DOHH2 (cell line): ENCODE data around the gene ARHGEF33.

Experiments
- H3F3A ChIP-seq: fragments of 200-600 bp; sonication (generic), shearing (Covaris generic); 2 replicates; pipeline ENCODE4 v1.6.0; 2016; ENCODE audit warnings: antibody characterized with exemption, mild to moderate bottlenecking; ENCODE audit not compliant: control insufficient read depth, insufficient read depth
- H3K27ac ChIP-seq: fragments of 200-600 bp; sonication (generic); 2 replicates; pipeline ENCODE4 v1.5.1; 2014; ENCODE audit warnings: low read depth, mild to moderate bottlenecking, low read length, moderate library complexity
- H3K27me3 ChIP-seq: fragments of 200-600 bp; sonication (generic); 2 replicates; pipeline ENCODE4 v1.6.1; 2014; ENCODE audit warnings: mild to moderate bottlenecking, low read length, mixed read lengths; ENCODE audit not compliant: control insufficient read depth
- H3K36me3 ChIP-seq: fragments of 200-600 bp; sonication (generic); 2 replicates; pipeline ENCODE4 v1.6.1; 2014; ENCODE audit warnings: mild to moderate bottlenecking, low read length, moderate library complexity, mixed read lengths; ENCODE audit not compliant: control insufficient read depth
- H3K4me1 ChIP-seq: fragments of 200-600 bp; sonication (generic); 2 replicates; pipeline ENCODE4 v1.6.1; 2014; ENCODE audit warnings: mild to moderate bottlenecking, low read length, mixed read lengths; ENCODE audit not compliant: control insufficient read depth
- H3K4me2 ChIP-seq: fragments of 200-600 bp; sonication (generic); 2 replicates; pipeline ENCODE4 v1.6.0; 2014; ENCODE audit warnings: mild to moderate bottlenecking, low read length, moderate library complexity
- H3K4me3 ChIP-seq: fragments of 200-600 bp; sonication (generic); 2 replicates; pipeline ENCODE4 v1.5.1; 2014; ENCODE audit warnings: mild to moderate bottlenecking, low read length, mixed read lengths
- H3K79me2 ChIP-seq: fragments of 200-600 bp; sonication (generic); 2 replicates; pipeline ENCODE4 v1.6.1; 2014; ENCODE audit warnings: mild to moderate bottlenecking, low read length, mixed read lengths; ENCODE audit not compliant: control insufficient read depth
- H3K9me2 ChIP-seq: fragments of 200-600 bp; sonication (generic); replicated peaks from 2 replicates; pipeline ENCODE4 v1.6.1; 2014; ENCODE audit warnings: mild to moderate bottlenecking, low read length, mixed read lengths; ENCODE audit not compliant: control insufficient read depth
- H3K9me3 ChIP-seq: fragments of 200-600 bp; sonication (generic); 2 replicates; pipeline ENCODE4 v1.6.1; 2014; ENCODE audit warnings: antibody characterized with exemption, low read length, mixed read lengths; ENCODE audit not compliant: control insufficient read depth, insufficient read depth
- H4K20me1 ChIP-seq: fragments of 200-600 bp; sonication (generic); 2 replicates; pipeline ENCODE4 v1.6.0; 2014; ENCODE audit warnings: low read depth, mild to moderate bottlenecking, antibody characterized with exemption, low read length, moderate library complexity; ENCODE audit not compliant: control insufficient read depth, insufficient read depth
- EZH2phosphoT487 ChIP-seq: fragments of 200-600 bp; sonication (generic); IDR thresholded peaks from 2 replicates; pipeline ENCODE4 v1.6.1; 2017; ENCODE audit warnings: borderline replicate concordance, mild to moderate bottlenecking, antibody characterized with exemption, low read length, moderate library complexity, mixed read lengths
- TF ChIP-seq, protein P1 (sequence below): fragments of 200-600 bp; sonication (generic); IDR thresholded peaks from one replicate; pipeline ENCODE4 v1.5.1; 2014; ENCODE audit warnings: antibody characterized with exemption, mild to moderate bottlenecking, low read depth, low read length; ENCODE audit not compliant: poor library complexity, severe bottlenecking

ARHGEF33 gene

DNA sequence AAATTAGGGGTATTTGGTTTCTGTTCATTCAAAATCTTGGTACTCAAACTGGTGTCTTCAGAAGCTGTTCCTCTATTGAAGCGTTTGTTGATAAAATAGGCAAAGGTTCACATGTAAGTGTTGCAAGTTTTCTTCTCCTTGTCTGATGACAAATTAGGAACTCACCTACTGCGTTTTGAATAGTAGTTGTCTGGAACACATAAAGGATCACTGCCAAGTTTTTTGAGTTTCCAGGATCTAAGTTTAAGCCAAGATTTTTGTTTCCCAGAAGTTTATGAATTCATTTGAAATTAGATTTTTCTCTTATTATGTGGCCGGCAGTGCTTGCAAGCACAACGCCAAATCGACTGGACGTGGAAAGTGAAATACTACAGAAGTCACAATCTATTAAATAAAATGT lies 85.4 kb downstream of the ARHGEF33 start:
- H3K27me3 ChIP-seq, result no peaks in the 10 kb centered on the region
- H3K9me3 ChIP-seq, result no peaks in the 10 kb centered on the region
- H3F3A ChIP-seq, result no peaks in the 10 kb centered on the region
- no peaks in the 10 kb centered on the region for H3K36me3 ChIP-seq
- H3K4me3 ChIP-seq, result no peak overlapping the region
- no peak overlapping the region for H3K27ac ChIP-seq
- no peak for TF ChIP-seq EZH2phosphoT487
- TF ChIP-seq, protein P1, sequence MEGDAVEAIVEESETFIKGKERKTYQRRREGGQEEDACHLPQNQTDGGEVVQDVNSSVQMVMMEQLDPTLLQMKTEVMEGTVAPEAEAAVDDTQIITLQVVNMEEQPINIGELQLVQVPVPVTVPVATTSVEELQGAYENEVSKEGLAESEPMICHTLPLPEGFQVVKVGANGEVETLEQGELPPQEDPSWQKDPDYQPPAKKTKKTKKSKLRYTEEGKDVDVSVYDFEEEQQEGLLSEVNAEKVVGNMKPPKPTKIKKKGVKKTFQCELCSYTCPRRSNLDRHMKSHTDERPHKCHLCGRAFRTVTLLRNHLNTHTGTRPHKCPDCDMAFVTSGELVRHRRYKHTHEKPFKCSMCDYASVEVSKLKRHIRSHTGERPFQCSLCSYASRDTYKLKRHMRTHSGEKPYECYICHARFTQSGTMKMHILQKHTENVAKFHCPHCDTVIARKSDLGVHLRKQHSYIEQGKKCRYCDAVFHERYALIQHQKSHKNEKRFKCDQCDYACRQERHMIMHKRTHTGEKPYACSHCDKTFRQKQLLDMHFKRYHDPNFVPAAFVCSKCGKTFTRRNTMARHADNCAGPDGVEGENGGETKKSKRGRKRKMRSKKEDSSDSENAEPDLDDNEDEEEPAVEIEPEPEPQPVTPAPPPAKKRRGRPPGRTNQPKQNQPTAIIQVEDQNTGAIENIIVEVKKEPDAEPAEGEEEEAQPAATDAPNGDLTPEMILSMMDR, result no peak
- no peaks in the 10 kb centered on the region for H3K9me2 ChIP-seq
- H4K20me1 ChIP-seq, result no peaks in the 10 kb centered on the region
- no peaks in the 10 kb centered on the region for H3K4me1 ChIP-seq
- H3K79me2 ChIP-seq, result no peaks in the 10 kb centered on the region
- no peak overlapping the region for H3K4me2 ChIP-seq

DNA sequence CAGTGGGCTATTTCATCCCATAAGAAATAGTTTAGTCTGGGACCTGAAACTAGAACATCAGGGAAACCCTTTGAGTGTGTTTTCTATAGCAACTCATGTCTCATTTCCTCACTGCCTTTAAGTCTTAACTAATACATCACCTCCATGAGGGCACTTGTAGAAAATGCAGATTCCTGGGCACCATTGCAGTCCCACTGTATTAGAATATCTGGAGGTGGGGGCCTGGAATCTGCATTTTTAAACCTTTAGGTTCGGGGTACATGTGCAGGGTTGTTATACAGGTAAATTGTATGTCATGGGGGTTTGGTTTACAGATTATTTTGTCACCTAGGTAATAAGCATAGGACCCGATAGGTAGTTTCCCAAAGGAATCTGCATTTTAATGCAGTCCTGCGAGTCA lies 87.4 kb downstream of the ARHGEF33 start:
- Histone ChIP-seq H3K27me3 (no peaks in the 10 kb centered on the region), H3K4me3 (no peak overlapping the region), H3K9me3 (no peaks in the 10 kb centered on the region), H3K9me2 (no peaks in the 10 kb centered on the region), H3K4me2 (no peak overlapping the region), H3K36me3 (no peaks in the 10 kb centered on the region), H3F3A (no peaks in the 10 kb centered on the region), H3K79me2 (no peaks in the 10 kb centered on the region), H3K4me1 (no peaks in the 10 kb centered on the region), H3K27ac (no peak overlapping the region), H4K20me1 (no peaks in the 10 kb centered on the region)
- TF ChIP-seq, protein P1, result no peak
- no peak for TF ChIP-seq EZH2phosphoT487

DNA sequence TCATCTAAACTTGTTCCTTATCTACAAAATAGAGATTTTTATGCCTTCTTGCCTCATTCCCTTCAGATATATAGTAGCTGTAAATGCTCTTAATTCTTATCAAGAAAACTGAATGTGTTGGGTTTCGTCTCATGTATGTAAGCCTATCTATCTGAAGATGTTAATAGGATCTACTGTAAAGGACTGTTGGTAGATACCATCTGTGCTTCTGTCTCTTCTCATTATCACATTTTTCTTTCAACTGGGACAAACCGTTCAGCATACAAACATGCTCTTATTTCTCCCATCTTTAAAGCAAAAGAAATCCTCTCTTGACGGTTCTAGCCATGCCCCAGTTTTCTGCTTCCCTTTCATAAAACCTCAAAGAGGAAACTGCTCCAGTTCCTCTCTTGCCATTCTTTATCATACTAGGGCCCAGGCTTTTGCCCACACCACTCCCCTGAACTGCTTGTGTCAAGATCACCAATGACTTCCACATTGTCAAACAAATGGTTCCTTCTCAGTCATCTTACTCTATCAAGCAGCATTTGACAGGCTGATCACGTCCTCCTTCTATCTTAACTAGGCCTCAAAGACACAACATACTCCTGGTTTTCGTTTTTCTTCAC lies 88.7 kb downstream of the ARHGEF33 start:
- no peaks in the 10 kb centered on the region for H3K79me2 ChIP-seq
- no peaks in the 10 kb centered on the region for H4K20me1 ChIP-seq
- H3K27me3 ChIP-seq, result no peaks in the 10 kb centered on the region
- no peak overlapping the region for H3K4me3 ChIP-seq
- H3K4me2 ChIP-seq, result no peak overlapping the region
- H3K9me2 ChIP-seq, result no peaks in the 10 kb centered on the region
- no peaks in the 10 kb centered on the region for H3K9me3 ChIP-seq
- no peak overlapping the region for H3K27ac ChIP-seq
- no peaks in the 10 kb centered on the region for H3K36me3 ChIP-seq
- H3F3A ChIP-seq, result no peaks in the 10 kb centered on the region
- TF ChIP-seq EZH2phosphoT487, result no peak
- TF ChIP-seq, protein P1, result no peak
- H3K4me1 ChIP-seq, result no peaks in the 10 kb centered on the region
